H9 (cell line): ENCODE measurements around the gene DCUN1D2. TPM values are rescaled to one million over a fixed set of nuclear protein-coding genes. Genes with fewer than 3 reads are reported as not detected.

ENCODE experiments used
- DNase-seq: peaks from one replicate; pipeline ENCODE4 v3.0.0-alpha.2; 2017
- H2AFZ ChIP-seq: one replicate; pipeline ENCODE4 v1.6.1; 2013; ENCODE audit warnings: mild to moderate bottlenecking, low read length, control low read depth, moderate library complexity
- H2AK5ac ChIP-seq: 2 replicates; pipeline ENCODE4 v1.6.1; 2013; ENCODE audit warnings: low read length, control low read depth, mixed read lengths; ENCODE audit not compliant: insufficient read length
- H2BK120ac ChIP-seq: one replicate; pipeline ENCODE4 v1.6.1; 2013; ENCODE audit warnings: low read depth, mild to moderate bottlenecking, low read length, control low read depth, inconsistent platforms; ENCODE audit not compliant: poor library complexity, severe bottlenecking
- H2BK12ac ChIP-seq: 2 replicates; pipeline ENCODE4 v1.6.1; 2013; ENCODE audit warnings: low read length, control low read depth, mixed read lengths, low read depth; ENCODE audit not compliant: insufficient read length
- H2BK15ac ChIP-seq: 2 replicates; pipeline ENCODE4 v1.6.1; 2013; ENCODE audit warnings: low read depth, low read length, control low read depth
- H2BK20ac ChIP-seq: one replicate; pipeline ENCODE4 v1.6.1; 2013; ENCODE audit warnings: low read depth, mild to moderate bottlenecking, low read length, control low read depth, inconsistent platforms; ENCODE audit not compliant: poor library complexity, severe bottlenecking
- H2BK5ac ChIP-seq: 2 replicates; pipeline ENCODE4 v1.6.1; 2013; ENCODE audit warnings: low read length, control low read depth, mixed read lengths; ENCODE audit not compliant: insufficient read length
- H3K14ac ChIP-seq: 2 replicates; pipeline ENCODE4 v1.6.1; 2013; ENCODE audit warnings: low read length, control low read depth; ENCODE audit not compliant: insufficient read depth
- H3K18ac ChIP-seq: 2 replicates; pipeline ENCODE4 v1.6.1; 2013; ENCODE audit warnings: low read depth, mild to moderate bottlenecking, mixed read lengths, low read length, control low read depth; ENCODE audit not compliant: insufficient read length
- H3K23ac ChIP-seq: 2 replicates; pipeline ENCODE4 v1.6.1; 2013; ENCODE audit warnings: low read length, control low read depth, mixed read lengths, low read depth; ENCODE audit not compliant: insufficient read length
- H3K23me2 ChIP-seq: 2 replicates; pipeline ENCODE4 v1.6.1; 2013; ENCODE audit warnings: low read depth, mild to moderate bottlenecking, mixed read lengths, low read length, control low read depth; ENCODE audit not compliant: insufficient read length, poor library complexity, severe bottlenecking
- H3K27ac ChIP-seq: 2 replicates; pipeline ENCODE4 v1.5.1; 2013; ENCODE audit warnings: low read length, control low read depth, mixed read lengths, low read depth; ENCODE audit not compliant: insufficient read length
- H3K27me3 ChIP-seq: 2 replicates; pipeline ENCODE4 v1.6.1; 2013; ENCODE audit warnings: low read length, control low read depth, inconsistent platforms; ENCODE audit not compliant: insufficient read depth
- H3K4ac ChIP-seq: 2 replicates; pipeline ENCODE4 v1.6.1; 2013; ENCODE audit warnings: low read depth, mild to moderate bottlenecking, control low read depth, inconsistent platforms, low read length, moderate library complexity
- H3K4me1 ChIP-seq: 2 replicates; pipeline ENCODE4 v1.6.1; 2013; ENCODE audit warnings: low read length, control low read depth, inconsistent platforms; ENCODE audit not compliant: insufficient read depth
- H3K4me2 ChIP-seq: 2 replicates; pipeline ENCODE4 v1.6.1; 2013; ENCODE audit warnings: low read length, control low read depth, mixed read lengths; ENCODE audit not compliant: insufficient read length, insufficient read depth
- H3K56ac ChIP-seq: 2 replicates; pipeline ENCODE4 v1.6.1; 2013; ENCODE audit warnings: low read depth, mild to moderate bottlenecking, mixed read lengths, low read length, control low read depth; ENCODE audit not compliant: insufficient read length
- H3K79me1 ChIP-seq: 2 replicates; pipeline ENCODE4 v1.6.1; 2013; ENCODE audit warnings: low read depth, mild to moderate bottlenecking, moderate library complexity, low read length, control low read depth, inconsistent platforms; ENCODE audit not compliant: insufficient read depth, poor library complexity, severe bottlenecking
- H3K79me2 ChIP-seq: 2 replicates; pipeline ENCODE4 v1.6.1; 2013; ENCODE audit warnings: low read length, control low read depth, inconsistent platforms; ENCODE audit not compliant: insufficient read depth
- H3K9ac ChIP-seq: 2 replicates; pipeline ENCODE4 v1.6.1; 2013; ENCODE audit warnings: low read length, control low read depth, mixed read lengths; ENCODE audit not compliant: insufficient read length; ENCODE audit errors: extremely low read depth
- H3K9me3 ChIP-seq: one replicate; pipeline ENCODE4 v1.6.1; 2013; ENCODE audit warnings: low read depth, low read length, inconsistent platforms; ENCODE audit not compliant: control insufficient read depth
- H3T11ph ChIP-seq: one replicate; pipeline ENCODE4 v1.6.1; 2013; ENCODE audit warnings: mild to moderate bottlenecking, low read length, control low read depth, inconsistent platforms
- H4K20me1 ChIP-seq: one replicate; pipeline ENCODE4 v1.6.1; 2013; ENCODE audit not compliant: control insufficient read depth, insufficient read length, insufficient read depth
- H4K5ac ChIP-seq: 2 replicates; pipeline ENCODE4 v1.6.1; 2013; ENCODE audit warnings: low read depth, mild to moderate bottlenecking, mixed read lengths, low read length, control low read depth; ENCODE audit not compliant: insufficient read length
- H4K8ac ChIP-seq: replicated peaks from 2 replicates; pipeline ENCODE4 v1.6.1; 2013; ENCODE audit warnings: low read length, control low read depth, mixed read lengths, low read depth; ENCODE audit not compliant: insufficient read length
- H4K91ac ChIP-seq: 2 replicates; pipeline ENCODE4 v1.6.1; 2013; ENCODE audit warnings: low read depth, mild to moderate bottlenecking, moderate library complexity, mixed read lengths, low read length, control low read depth; ENCODE audit not compliant: insufficient read length
- H3K27ac Mint-ChIP-seq, 3 experiments: 2 replicates in 2 of 3; 3 replicates in 1 of 3; pipeline ENCODE4 v1.8.0; 2020 to 2021; ENCODE audit warnings: mixed read lengths in 3 of 3, mild to moderate bottlenecking in 1 of 3, moderate library complexity in 1 of 3
- H3K27me3 Mint-ChIP-seq: 2 replicates; pipeline ENCODE4 v1.8.0; 2021; ENCODE audit warnings: low read depth, mild to moderate bottlenecking, moderate library complexity, mixed read lengths
- H3K36me3 Mint-ChIP-seq, 3 experiments: 2 replicates in 2 of 3; 3 replicates in 1 of 3; pipeline ENCODE4 v1.8.0; 2020 to 2021; ENCODE audit warnings: low read depth in 3 of 3, mixed read lengths in 3 of 3; ENCODE audit not compliant: insufficient read depth in 1 of 3
- H3K4me1 Mint-ChIP-seq, 2 experiments: 2 replicates each; pipeline ENCODE4 v1.8.0; 2020; ENCODE audit warnings: mixed read lengths in 2 of 2
- H3K4me3 Mint-ChIP-seq, 2 experiments: 2 replicates in 1 of 2; 3 replicates in 1 of 2; pipeline ENCODE4 v1.8.0; 2020 to 2021; ENCODE audit warnings: mild to moderate bottlenecking in 2 of 2, mixed read lengths in 2 of 2, moderate library complexity in 1 of 2
- H3K9me3 Mint-ChIP-seq, 2 experiments: 2 replicates in 1 of 2; 3 replicates in 1 of 2; pipeline ENCODE4 v1.8.0; 2020; ENCODE audit warnings: mild to moderate bottlenecking in 2 of 2, mixed read lengths in 2 of 2, moderate library complexity in 1 of 2
- CTCF ChIP-seq: fragments of 200-600 bp; sonication (generic); conservative IDR thresholded peaks from 3 replicates; pipeline ENCODE4 v1.8.0; 2021; ENCODE audit warnings: antibody characterized with exemption, mild to moderate bottlenecking
- WGBS: extraction: QIAGEN DNeasy Blood & Tissue Kit; methylation state at CpG from one replicate; pipeline ENCODE4 v1.1.7; 2013; ENCODE audit warnings: missing lambda C conversion rate, low lambda C conversion rate, mixed read lengths; ENCODE audit not compliant: insufficient read length; ENCODE audit errors: extremely low coverage; 5-methylcytosine and 5-hydroxymethylcytosine counted together
- total RNA-seq: library from RNA; stranded (reverse); gene quantifications from 2 replicates; pipeline ENCODE4 v1.2.1, GENCODE V29; 2021

The DCUN1D2 gene
- total RNA-seq, 1 experiment from 2014 or later = 36.8 TPM

- H3K9ac ChIP-seq = no peak overlapping the region
- Mint-ChIP-seq H3K27ac (no peak overlapping the region), H3K36me3 (peaks cover 39 to 81% (median 73%) of the 10 kb centered on the region in 3 experiments), H3K4me3 (no peak overlapping the region), H3K4me1 (peaks cover 4 to 11% of the 10 kb centered on the region in 2 experiments; a peak in 3 of 4 replicates), H3K9me3 (no peaks in the 10 kb centered on the region), H3K27me3 (peaks cover 2% of the 10 kb centered on the region; the same call in 1 of the 2 replicates)
- no peaks in the 10 kb centered on the region for H4K20me1 ChIP-seq
- H4K8ac ChIP-seq = no peak overlapping the region
- H3K27me3 ChIP-seq = no peaks in the 10 kb centered on the region
- no peak overlapping the region for H3K23ac ChIP-seq
- H4K5ac ChIP-seq = no peak overlapping the region
- no peak overlapping the region for H2BK5ac ChIP-seq
- no peak overlapping the region for H3K14ac ChIP-seq
- no peak overlapping the region for H2BK120ac ChIP-seq
- no peak overlapping the region for H2AFZ ChIP-seq
- no peak overlapping the region for H3K4ac ChIP-seq
- H3K18ac ChIP-seq = no peak overlapping the region
- no peak overlapping the region for H3T11ph ChIP-seq
- no peak overlapping the region for H3K56ac ChIP-seq
- H3K4me1 ChIP-seq = no peaks in the 10 kb centered on the region
- H4K91ac ChIP-seq = no peak overlapping the region
- H3K23me2 ChIP-seq = no peaks in the 10 kb centered on the region
- no peak overlapping the region for H2BK20ac ChIP-seq
- no peaks in the 10 kb centered on the region for H3K79me1 ChIP-seq
- H2AK5ac ChIP-seq = no peak overlapping the region
- H3K9me3 ChIP-seq = no peaks in the 10 kb centered on the region
- no peak for DNase-seq
- no peak overlapping the region for H3K4me2 ChIP-seq
- WGBS = no CpG with 5 or more reads among the region's 16 CpGs
- H3K27ac ChIP-seq = no peak overlapping the region
- H2BK15ac ChIP-seq = no peak overlapping the region
- no peak for TF ChIP-seq CTCF
- no peaks in the 10 kb centered on the region for H3K79me2 ChIP-seq
- H2BK12ac ChIP-seq = no peak overlapping the region
Observed at GRCh38 chr13:113456116-113456702, 34.3 kb downstream of the DCUN1D2 start.
